ENCODE measurements around the gene SAMD13.

The SAMD13 gene

GRCh38 chr1:84376000-84376910 lies 74.7 kb downstream of the SAMD13 start:
- DNase-seq: peak; percentile 52

- peak; percentile 68 for DNase-seq
Measured at GRCh38 chr1:84377480-84378095, 76.1 kb downstream of the SAMD13 start.

GRCh38 chr1:84379138-84379916 lies 77.8 kb downstream of the SAMD13 start:
- peak; percentile 90 for DNase-seq

- no peak for DNase-seq
Measured at GRCh38 chr1:84379917-84380180, 78.3 kb downstream of the SAMD13 start.

- DNase-seq: no peak
Measured at GRCh38 chr1:84382127-84382526, 80.6 kb downstream of the SAMD13 start.

- no peak for DNase-seq
Measured at GRCh38 chr1:84385347-84385746, 83.8 kb downstream of the SAMD13 start.

- DNase-seq: no peak
Measured at GRCh38 chr1:84386716-84387479, 85.4 kb downstream of the SAMD13 start.

GRCh38 chr1:84387480-84388163 lies 86.1 kb downstream of the SAMD13 start:
- DNase-seq: peak; percentile 23

- no peak for DNase-seq
Measured at GRCh38 chr1:84390226-84390625, 88.7 kb downstream of the SAMD13 start.

GRCh38 chr1:84398175-84399155 lies 97.0 kb downstream of the SAMD13 start, which contains the start of gene DNASE2B:
DNASE2B (plus strand) TSS chr1:84398484; CDS start chr1:84398565, 81 bp downstream.
- DNase-seq: no peak
